HG02623 (cell line): ENCODE measurements around the gene HRNR.
"Not testable (repeated sequence)": the region's sequence is repeated elsewhere in the genome, so short reads cannot be mapped to it uniquely, and the experiment has no call there.

ENCODE experiments used
- ATAC-seq: cut with Tn5 transposase; IDR thresholded peaks from one replicate; pipeline ENCODE4 v1.9.1; 2021; ENCODE audit warnings: moderate library complexity; ENCODE audit not compliant: unreplicated experiment

Gene HRNR

GRCh38 chr1:152224093-152224492, at the start of gene HRNR:
HRNR (minus strand) TSS chr1:152224193; CDS start chr1:152223253, 940 bp downstream.
- ATAC-seq = no peak

DNA sequence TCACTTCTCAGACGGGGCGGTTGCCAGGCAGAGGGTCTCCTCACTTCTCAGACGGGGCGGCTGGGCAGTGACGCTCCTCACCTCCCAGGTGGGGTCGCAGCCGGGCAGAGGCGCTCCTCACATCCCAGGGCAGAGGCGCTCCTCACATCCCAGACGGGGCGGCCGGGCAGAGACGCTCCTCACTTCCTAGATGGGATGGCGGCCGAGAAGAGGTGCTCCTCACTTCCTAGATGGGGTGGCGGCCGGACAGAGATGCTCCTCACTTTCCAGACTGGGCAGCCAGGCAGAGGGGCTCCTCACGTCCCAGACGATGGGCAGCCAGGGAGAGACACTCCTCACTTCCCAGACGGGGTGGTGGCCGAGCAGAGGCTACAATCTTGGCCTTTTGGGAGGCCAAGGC, 32.4 kb upstream of the HRNR start:
- ATAC-seq = not testable (repeated sequence)

GRCh38 chr1:152252157-152252556, 28.2 kb upstream of the HRNR start:
- no peak for ATAC-seq

DNA sequence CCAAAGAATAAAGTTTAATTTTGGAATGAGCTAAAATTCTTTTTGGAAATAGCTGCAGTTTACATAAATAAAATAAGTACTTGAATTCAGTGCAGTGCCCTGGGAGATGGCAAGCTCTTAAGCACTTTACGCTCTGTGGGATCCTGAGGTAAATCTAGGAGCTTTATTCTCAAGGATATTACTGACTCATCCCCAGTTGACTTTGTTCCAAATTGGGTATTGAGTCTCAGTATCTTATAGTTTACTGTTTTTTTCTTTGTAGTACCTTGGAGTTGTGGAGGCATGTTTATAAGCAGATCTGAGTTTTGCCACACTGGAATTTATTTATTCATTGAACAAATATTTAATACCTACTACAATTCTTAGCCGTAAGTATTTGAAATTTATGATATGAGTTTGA, 27.4 kb upstream of the HRNR start:
- ATAC-seq = no peak

GRCh38 chr1:152247316-152247715, 23.3 kb upstream of the HRNR start:
- no peak for ATAC-seq

DNA sequence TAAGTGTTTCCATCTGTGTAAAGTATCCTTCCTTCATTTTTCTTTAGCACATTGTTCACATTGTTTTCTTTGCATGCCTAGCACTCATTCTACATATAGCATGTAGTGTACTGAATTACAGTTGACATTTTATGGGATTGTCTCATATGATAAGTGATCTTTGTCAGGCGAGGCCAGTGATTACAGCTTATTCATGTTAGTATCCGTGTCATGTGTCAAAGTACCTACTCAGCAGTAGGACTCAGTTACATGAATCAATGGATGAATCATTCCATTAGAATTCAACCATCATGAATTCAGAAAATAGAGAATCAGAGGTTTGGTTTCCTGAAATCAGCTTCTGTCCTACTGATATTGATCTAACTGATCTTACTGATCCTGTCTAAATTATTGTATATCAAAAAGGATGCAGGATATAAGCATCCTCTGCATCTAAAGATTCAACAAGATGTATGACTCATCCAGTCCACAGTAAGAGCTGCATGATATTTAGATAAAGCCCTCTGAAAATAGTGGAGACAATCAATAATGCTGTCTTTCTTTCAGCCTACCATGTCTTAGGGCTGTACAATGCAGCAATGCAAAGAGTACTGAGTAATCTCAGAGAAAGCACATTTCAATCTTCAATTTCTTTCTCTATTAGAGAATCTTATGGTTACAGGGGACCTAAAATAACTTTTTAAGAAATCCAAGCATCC, 20.7 kb upstream of the HRNR start:
- no peak for ATAC-seq

DNA sequence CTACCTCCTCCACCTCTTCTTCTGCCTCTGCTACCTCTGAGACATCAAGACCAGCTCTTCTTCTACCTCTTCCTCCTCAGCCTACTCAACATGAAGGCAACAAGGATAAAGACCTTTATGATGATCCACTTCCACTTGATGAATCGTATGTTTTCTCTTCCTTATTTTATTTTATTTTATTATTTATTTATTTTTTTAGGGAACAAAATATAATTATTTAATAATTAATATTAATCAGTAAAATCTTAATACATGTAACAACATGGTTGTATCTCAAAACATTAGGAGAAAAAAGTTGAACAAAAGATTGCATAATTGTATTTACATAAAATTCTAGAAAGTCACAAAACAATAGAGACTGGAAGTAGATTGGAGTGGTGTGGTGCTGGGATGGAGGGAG, 13.1 kb upstream of the HRNR start:
- ATAC-seq = no peak

GRCh38 chr1:152228831-152229230, 4.8 kb upstream of the HRNR start:
- ATAC-seq = no peak

DNA sequence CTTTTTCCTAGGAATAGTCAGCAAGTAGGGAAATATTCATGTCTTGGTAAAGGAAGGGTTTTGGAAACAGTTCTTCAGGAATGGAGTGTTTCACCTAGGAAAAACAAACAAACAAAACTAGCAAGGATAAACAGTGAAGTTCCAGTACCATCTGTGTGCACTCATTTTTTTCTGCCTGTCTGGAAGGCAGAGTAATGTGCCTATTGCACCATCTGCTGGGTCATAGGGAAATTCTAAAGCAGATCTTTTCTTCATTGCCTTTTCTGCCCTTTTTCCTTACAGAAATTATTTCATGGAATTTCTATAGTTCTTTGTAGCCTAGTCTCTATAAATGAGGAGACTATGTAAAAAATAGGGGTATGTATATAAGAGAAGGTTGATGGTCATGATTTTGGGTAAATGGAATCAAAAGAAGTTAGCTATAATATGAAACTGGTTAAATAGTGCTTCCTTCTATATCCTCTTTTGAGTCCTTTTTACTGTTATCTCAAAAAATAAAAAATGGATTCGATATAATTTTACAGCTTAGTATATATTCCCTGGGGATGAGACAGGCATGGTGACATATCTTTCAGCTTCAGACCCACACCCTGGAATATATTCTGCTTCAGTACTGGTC, 3.4 kb upstream of the HRNR start:
- ATAC-seq = no peak

DNA sequence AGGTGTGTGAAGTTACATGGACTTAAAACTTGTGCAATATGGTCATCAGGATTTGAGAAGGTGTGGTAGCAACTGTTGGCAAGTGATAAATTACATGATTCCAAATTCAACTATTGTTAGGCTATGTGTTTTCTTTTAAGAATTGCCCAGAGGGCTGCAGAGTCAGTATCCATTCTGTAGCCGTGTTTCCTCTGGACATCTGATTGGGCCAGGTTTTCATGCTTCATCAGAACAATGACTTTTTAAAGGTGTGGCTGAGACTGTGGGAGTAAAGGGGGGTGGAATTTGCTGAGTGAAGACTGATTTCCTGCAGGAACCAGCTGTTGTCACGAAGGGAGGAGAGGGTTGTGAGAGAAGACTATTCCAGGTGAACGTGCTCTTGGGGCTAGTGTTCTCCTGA, 1.7 kb upstream of the HRNR start:
- no peak for ATAC-seq

DNA sequence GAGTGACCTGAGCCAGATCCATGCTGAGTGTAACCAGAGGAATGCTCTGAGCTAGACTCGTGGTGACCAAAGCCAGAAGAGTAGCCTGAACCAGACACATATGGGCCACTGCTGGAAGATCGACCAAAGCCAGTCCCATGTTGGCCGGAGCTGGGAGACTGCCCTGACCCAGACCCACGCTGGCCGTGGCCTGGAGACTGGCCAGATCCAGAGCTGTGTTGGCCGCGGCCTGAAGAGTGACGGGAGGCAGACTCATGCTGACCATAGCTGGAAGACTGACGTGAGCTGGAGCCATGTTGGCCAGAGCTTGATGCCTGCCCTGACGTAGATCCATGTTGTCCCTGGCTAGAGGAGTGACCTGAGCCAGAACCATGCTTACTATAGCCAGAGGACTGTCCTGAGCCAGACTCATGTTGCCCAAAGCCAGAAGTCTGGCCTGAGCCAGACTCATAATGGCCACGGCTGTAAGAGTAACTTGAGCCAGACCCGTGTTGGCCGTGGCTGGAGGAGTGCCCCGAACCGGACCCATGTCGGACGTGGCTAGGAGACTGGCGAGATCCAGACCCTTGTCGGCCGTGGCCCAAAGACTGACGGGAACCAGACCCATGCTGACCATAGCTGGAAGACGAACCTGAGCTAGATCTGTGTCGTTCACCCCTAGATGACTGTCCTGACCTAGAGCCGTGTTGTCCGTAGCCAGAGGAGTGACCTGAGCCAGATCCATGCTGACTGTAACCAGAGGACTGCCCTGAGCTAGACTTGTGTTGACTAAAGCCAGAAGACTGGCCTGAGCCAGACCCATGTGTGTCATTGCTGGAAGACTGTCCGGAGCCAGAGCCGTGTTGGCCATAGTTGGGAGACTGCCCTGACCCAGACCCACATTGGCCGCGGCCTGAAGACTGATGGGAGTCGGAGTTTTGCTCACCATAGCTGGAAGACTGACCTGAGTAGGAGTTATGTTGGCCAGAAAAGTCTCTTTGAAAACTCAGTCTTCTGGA, 3.5 kb downstream of the HRNR start:
- no peak for ATAC-seq

- ATAC-seq = not testable (repeated sequence)
Measured at GRCh38 chr1:152219438-152219837, 4.6 kb downstream of the HRNR start.

DNA sequence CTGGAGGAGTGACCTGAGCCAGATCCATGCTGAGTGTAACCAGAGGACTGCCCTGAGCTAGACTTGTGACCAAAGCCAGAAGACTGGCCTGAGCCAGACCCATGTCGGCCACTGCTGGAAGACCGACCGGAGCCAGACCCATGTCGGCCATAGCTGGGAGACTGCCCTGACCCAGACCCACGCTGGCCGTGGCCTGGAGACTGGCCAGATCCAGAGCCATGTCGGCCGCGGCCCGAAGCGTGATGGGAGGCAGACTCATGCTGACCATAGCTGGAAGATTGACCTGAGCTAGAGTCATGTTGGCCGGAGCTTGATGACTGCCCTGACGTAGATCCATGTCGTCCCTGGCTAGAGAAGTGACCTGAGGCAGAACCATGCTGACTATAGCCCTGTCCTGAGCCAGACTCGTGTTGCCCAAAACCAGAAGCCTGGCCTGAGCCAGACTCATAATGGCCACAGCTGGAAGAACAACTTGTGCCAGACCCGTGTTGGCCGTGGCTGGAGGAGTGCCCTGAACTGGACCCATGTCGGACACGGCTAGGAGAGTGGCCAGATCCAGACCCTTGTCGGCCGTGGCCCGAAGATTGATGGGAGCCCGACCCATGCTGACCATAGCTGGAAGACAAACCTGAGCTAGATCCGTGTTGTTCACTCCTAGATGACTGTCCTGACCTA, 5.1 kb downstream of the HRNR start:
- no peak for ATAC-seq

GRCh38 chr1:152215604-152216003, 8.4 kb downstream of the HRNR start:
- ATAC-seq = not testable (repeated sequence)

- not testable (repeated sequence) for ATAC-seq
Measured at GRCh38 chr1:152214911-152215310, 9.1 kb downstream of the HRNR start.

- ATAC-seq = no peak
Measured at GRCh38 chr1:152198982-152199381, 25.0 kb downstream of the HRNR start.

- ATAC-seq = no peak
Measured at GRCh38 chr1:152197361-152197941, 26.5 kb downstream of the HRNR start.

DNA sequence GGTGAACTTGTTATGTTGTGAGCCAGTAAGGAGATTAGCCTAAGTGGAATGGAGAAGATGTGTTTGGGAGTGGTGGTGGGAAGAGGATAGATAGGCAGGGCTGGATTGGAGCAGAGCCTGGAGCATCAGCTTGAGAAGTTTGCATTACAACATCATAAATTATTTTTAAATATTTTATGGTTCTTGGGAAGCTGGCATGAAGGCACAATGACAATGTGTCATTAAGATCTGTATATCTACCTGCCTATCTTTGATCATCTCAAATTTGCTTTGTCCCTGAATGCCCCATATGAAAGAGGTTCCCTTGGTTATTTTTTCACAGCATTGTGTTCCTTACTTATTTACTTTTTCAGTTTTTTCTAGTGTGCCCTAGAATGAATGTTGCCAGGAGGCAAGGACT, 32.3 kb downstream of the HRNR start:
- ATAC-seq = no peak

- no peak for ATAC-seq
Measured at GRCh38 chr1:152191260-152191659, 32.7 kb downstream of the HRNR start.

DNA sequence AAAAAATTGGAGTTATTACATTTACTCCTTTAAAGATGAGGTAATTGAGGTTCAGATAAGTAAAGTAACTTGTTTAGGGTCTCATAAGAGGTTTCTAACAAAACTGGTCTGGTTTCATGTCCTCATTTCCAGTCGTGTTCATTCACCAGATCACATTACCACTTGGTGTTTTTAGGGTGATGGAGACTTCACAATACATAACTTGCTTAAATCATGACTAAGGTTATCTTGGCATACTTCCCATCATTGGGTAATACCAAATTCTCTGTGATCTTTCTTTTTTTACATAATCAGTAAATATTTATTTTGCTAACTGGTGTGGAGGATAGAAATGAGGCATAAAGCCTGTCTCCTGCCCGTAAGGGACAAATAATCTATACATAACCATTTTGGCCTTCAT, 33.4 kb downstream of the HRNR start:
- ATAC-seq = no peak
